HG03558 (cell line): ENCODE measurements around the gene P2RY12.

Source experiments
- ATAC-seq: cut with Tn5 transposase; IDR thresholded peaks from one replicate; pipeline ENCODE4 v1.9.1; 2021; ENCODE audit warnings: moderate number of reproducible peaks; ENCODE audit not compliant: unreplicated experiment; ENCODE audit errors: extremely low read depth

Gene P2RY12

DNA sequence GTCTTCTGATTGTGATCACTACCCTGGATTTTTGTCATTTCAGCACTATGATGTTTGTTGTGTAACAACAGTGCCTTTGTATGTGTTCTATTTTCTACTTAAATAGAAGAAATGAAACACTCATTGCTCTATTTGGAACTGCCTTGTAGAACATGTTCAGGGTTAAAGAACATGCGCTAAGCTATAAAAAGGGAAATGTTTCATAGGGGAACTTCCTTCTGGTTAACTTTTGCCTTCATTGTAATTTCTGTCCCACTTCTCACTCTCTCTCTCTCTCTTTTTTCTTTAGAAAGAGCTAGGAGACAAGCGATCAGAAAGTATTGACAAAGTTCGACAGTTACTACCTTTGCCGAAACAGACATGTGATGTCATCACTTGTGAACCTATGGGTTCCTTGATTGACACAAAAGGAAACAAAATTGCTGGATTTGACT is at the start of gene P2RY12:
Gene P2RY12, minus strand, starts transcription at position 13 of the 434 bp plus-strand sequence. CDS start 45,908 bp downstream, outside the sequence.
- ATAC-seq: peak; percentile 27

DNA sequence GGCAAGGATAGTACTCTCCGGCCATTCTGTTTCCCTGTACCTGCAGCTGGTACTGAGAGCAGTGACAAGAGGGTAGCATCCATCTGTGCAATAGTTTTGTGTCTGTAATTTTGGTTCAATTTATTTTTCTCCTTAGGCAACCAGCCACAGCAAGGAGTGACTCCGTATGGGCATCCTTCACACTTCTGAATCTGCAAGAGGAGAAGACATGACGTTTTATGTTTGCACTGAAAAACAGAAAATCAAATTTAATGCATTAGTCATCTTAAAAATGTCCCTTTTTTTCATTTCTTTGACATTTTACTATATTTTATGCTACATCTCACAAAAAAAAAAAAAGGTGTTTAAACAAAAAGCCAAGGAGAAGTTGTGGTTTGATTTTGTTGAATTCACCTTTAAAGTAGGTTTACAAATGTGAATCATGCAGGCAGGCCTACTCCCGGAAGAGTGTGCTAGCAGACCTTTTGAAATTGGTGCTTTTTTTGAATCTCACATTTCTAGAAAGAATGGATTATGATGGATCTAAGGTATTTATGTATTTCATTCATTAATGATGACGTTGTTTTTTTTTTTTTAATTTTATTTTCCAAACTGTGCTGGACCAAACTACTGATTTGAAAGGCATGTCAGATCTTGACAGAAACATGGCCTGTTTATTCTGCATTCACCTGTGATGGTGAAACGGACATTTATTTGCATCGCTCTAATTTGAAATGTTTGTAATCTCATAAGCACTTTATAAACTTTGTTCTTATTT is 48.2 kb upstream of the P2RY12 start:
- ATAC-seq: no peak

DNA sequence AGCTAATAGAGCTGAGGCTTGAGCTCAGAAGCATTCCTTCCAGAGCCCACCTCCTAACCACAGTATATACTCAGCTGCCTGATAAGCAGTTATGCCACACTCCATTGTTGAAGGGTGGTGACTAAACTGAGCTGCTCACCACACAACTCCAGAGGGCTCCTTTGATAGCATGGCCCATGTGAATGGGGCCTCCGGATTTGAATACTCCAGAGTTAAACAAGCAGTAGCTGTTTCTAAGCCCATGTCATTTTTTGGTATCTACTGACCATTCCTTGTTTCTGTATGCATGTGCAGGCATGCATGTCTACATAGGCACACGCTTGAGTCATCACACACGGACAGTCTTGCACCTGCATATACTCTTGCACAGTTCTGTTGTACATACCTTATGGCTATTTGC is 47.4 kb upstream of the P2RY12 start:
- no peak for ATAC-seq

DNA sequence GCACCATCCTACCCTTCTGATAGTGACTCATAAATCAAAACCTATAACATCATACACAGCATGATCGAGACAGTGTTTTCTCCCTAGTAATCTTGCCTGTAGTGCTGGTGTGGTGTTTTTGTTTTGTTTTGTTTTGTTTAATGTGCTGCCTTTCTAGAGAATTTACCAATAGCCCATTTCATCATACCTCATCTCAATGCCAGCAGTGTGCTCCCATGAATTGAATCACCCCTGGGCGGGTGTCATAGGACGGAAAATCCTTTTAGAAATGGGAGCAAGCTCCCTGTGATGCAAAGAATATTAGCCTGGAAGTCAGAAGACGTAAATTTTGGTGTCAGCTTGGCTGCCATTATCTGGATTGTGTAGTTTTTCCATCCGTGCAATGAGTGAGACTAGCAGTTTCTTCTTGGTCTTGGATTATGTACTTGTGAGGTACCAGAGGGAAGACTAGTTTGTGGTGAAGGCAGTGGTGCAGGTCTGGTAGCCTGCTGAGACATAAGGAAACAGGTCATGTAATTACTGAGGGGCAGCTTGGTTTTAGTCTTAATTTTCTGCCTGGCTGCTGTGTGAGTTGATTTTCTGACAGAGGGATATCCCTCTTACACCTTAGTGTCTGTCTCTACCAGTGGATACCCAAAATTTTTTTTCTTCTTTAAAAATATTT is 46.4 kb upstream of the P2RY12 start:
- no peak for ATAC-seq

DNA sequence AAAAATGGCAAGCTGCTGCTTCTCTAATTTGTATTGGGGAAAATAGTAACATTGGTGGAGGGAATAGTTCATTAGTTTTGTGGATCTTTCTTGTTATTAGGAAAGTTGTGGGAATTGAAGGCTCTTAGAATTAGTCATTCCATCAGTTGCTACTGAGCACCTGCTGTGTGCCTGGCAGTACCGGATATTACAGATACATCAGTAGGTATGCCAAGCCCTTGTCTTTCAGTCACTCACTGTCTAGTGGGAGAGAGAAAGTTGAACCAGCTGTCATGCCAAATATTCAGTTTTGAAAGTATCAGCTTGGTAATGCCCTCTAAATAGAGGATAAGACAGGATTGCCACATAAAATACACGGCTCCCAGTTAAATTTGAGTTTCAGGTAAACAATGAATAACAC is 43.8 kb upstream of the P2RY12 start:
- ATAC-seq: no peak

DNA sequence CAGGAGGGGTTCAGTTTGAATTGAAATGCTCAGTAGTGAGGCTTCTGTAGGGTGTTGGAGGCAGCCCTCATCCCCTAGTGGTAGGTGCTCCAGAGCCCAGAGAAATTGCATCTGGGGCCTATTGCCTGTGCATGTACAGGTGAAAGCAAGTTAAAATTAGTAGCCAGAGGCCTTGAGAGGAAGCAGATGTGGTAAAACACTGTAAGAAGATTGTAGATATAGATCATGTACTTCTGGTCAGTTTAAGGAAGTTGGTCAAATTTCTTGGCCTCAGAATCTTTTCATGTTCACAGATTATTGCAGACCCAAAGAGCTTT is 41.7 kb upstream of the P2RY12 start:
- ATAC-seq: no peak

DNA sequence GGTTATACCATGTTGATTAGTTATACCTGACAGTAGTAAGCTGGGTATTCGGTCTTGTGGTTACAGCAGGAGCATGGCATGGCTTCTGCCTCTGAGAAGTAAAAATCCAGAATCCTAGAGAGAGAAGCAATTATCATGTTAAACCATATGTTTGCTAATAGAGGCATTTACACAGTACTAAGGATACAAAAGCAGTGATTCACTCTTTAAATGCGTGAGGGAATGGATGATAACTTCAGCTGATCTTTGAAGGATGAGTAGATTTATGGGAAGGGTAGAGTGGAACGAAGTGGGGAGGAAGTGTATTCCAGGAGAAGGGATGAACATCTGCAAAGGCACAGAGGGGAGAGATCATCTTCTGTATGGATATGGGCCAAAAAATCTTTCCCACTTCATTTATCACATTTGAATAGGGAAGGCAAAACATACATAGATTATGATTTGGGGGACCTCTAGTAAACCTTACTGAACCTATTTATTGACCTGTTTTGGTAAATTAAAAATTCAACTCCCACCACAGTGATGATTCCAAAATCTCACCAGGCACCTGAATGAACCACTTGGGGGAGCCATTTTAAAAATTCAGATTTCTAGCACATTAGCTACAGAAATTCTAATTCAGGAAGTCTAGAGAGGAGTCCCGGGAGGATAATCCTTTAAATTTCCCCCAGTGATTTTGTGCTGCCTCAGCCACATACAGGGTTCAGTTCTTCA is 41.2 kb upstream of the P2RY12 start:
- ATAC-seq: no peak

DNA sequence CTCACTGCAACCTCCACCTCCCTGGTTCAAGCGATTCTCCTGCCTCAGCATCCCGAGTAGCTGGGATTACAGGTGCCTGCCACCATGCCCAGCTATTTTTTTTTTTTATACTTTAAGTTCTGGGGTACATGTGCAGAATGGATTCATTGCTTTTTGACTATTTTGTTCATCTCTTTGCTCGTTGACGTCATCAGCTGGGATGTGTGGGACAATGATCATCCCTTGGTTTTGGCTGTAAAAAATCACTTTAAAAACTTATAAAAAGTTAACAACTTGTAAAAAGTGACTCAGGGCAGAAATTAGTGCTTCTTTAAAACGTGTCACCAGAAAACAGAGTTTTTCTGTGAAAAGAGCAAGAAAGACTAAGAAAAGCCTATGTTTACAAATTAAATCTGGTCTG is 38.5 kb upstream of the P2RY12 start:
- no peak for ATAC-seq

DNA sequence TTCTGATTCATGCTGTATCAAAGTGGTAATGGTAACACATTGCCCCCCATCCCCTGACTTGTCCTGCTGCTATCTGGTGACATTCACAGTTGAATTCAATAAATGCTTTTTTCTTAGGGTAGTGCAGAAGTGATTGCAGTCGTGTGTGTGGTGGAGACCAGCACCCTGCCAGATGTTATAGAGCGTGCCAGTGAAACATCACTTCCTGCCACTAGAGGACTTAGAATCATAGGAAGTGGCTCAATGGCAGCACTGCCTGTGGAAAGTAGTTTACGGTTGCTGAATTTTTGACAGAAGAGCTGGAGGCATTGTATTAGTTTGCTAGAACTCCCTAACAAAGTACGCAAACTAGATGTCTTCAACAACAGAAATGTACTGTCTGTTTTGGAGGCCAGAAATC is 37.4 kb upstream of the P2RY12 start:
- ATAC-seq: no peak

DNA sequence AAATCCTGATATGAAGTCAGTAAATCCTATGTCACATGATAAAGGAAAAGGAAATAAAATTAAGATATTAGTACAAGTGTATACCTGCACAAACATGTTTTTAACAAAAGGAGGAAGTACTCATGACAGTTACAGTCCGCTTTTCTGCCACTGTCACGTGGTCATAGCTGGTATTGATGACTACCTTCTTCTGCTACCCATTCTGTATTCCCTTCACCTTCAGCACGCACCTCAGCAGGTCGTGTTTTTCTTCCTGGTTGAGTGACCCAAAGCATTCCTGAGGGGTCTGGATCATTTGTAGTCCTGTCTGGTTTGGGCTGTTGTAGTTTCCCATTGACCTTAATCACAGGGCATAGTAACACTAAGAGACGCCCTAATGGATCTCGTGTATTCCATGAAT is 35.3 kb upstream of the P2RY12 start:
- no peak for ATAC-seq

DNA sequence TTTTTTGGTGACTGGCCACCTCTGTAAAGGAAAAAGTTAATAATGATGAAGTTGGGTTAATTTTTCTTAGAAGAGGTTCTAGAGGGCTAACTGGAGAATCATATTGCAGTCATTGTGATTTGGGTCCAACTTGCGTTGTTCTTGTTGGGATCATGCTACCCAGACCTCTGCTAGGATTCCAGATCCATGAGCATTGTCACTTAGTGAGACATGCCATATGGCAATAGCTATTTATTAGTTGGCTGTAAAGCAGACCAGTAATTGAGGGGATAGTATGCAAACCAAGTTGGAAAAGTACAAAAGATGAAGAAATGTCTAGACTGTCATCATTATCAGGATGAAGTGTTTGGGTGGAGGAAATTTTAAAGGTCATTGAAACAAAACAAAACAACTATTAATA is 30.7 kb upstream of the P2RY12 start:
- no peak for ATAC-seq

DNA sequence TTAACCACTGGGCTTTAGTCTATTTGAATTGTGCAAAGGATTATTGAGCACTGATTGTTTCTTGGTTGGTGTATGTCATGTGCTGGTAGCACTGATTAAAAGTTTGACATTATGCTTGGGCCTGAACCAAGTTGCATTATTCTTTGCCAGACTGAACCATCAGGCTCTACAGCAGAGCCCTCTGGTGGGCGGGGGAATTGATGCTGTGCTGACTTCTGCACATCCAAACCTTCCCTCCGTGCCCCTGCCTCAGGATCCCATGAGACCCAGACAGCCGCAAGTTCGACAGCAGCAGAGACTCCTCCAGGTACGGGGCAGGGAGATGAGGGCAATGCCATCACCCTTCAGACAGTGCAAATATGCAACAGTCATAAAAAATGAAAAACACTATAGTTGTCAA is 28.4 kb upstream of the P2RY12 start:
- ATAC-seq: no peak

DNA sequence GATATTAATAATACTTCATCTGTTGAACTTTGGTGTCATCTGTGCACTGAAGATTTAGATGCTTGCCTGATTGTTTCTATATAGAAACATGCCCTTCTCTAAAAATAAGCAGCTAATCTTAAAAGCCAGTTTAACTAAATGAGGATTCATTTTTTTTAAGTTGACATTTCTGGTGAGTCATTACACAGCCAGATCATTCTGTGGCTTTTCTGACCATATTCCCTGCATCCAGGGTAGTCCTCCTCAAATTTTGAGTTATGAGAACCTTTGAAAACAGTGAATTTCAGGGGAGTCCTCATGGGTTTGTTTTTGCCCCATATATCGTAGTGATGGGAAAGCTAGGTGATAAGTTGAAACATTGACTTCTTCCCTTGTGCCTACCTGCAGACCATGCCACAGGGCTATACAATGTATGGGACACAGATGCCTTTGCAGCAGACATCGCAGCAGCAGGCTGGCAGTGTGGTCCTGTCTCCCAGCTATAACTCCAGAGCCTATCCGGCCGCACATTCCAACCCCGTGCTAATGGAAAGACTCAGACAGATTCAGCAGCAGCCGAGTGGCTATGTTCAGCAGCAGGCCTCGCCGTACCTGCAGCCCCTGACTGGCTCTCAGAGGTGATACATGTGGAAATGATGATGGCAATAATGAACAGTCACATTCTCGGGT is 26.5 kb upstream of the P2RY12 start:
- no peak for ATAC-seq

DNA sequence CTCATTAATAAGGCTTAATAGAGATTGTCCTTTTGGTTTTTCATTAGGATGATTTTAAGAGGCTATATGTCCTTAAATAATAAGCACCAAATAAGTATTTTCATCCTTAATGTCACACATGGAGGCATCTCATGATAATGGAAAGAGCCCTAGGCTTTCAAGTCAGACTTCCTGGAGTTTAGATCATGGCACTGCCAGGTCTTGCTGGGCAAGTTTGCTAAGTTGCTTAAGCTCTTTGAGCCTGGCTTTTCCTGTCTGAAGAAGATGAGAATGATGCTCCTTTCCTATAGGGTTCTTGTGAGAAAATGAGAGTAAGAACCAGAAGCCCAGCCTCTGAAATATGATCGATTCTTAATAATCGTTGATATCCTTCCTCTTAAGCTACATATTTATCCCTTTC is 23.4 kb upstream of the P2RY12 start:
- ATAC-seq: no peak

DNA sequence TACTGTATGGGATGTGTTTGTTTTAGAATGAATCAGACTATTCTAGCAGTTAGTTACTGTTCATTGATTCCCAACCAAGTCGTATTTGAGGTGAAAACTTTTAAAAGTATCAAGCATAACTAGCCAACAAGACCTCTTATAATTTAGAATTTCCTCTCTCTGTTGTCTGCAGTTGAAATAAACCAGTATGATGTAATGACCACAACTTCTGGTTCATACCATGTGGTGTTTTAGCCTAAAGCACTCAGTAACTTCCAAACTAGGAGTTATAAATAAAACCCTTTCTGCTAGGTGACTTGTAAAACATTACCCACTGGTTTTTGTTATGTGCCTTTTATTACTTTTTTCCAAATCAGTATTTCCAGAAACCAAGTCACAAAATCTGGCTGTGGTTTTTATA is 19.8 kb upstream of the P2RY12 start:
- ATAC-seq: no peak

DNA sequence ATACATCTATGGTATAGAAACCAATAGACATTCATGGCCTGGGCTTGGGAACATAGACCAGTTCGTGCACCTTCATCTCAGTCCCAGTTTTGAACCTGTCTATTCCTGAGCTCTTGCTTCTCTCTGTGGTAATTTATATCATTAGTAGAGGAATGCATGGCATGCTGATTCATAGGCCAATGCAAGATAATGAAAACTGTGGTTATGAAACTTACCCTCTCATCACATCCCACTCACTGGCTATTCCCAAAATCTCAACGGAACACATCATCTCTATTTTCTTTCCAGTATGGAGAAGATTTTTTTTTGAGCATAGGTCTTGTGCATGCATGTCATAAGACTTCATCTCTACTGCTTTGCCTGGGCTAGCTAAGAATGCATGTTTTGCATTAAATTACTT is 18.7 kb upstream of the P2RY12 start:
- no peak for ATAC-seq

DNA sequence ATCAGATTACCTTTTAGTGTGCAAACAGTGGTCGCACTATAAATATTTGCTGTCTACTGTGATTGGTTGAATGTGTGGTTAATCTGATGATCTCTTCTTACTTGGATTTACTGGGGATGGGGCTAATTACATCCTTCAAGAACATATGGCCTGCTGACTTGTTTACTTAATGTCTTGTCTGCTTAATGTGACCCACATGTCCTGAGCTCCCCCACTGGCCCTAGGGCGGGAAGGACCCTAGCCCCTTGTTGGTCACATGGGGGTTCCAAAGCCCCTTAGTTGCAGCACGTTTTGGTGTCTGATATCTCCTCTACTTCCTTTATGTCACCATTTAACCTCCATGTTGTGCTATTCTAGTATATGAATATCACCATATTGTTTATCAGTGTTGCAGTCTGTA is 17.8 kb upstream of the P2RY12 start:
- no peak for ATAC-seq

DNA sequence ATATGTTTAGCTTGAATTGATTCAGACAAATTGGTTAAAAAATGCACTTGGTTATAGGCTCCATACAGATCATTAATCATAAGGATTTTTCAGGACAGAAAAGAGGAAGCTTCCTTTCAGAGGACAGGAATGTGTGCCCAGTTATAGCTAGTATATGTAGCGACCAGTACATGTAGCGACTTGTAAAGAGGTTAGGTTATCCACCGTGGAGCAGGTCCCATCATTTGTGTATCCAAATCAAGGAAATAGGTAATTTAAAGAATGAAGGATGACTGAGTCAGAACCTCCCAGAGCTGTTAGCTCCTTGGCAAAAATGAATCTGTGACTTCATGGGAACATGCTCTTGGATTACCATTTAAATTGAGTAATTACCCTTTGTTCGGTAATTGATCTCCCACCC is 15.8 kb upstream of the P2RY12 start:
- ATAC-seq: no peak

DNA sequence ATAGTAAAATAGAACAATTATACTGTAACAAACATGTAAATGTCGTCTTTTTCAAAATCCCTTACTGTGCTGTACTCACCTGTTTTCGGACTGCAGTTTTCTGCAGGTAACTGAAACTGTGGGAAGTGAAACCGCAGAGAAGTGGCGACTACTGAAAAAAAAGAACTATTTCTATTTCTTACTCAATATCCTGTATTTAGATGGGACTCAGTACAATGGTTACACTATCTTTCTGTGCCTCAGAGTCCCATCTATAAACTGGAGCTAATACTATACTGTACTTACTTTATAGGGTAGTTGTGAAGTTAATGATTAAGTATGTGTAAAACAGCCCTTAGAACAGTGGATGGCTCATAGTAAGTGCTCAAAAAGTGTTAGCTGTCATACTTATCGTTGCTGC is 14.3 kb upstream of the P2RY12 start:
- no peak for ATAC-seq

DNA sequence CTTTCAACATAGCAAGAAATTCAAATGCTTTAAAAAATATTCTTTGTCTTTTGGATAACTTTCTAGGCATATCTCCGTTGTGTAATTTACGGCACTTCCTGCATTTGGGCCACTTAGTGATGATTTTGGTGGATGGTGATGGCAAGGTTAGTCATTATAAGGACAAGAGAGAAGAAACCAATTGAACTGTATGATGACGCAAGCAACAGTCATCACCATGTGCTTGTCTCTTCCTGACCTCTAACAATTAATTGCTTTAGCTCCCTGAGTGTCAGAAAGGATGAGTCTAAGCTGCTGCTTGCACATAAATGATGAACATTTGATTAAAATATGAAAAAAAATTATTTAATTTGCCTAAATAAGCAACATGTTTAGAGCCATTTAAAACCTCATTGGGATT is 11.3 kb upstream of the P2RY12 start:
- no peak for ATAC-seq

DNA sequence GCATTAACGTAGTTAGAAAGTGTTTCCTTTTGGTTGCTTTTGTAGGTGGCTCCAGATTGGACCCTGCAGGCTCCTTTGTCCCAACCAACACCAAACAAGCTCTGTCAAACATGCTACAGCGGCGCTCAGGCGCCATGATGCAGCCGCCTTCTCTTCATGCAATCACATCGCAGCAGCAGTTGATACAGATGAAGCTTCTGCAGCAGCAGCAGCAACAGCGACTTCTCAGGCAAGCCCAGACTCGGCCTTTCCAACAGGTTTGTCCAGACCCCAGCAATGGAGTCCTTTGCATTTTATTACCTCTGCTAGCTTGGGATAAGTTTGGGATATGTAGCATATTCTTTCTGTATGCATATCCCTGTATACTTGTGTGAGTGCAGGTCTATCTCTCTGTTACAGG is 10.1 kb upstream of the P2RY12 start:
- ATAC-seq: no peak
